D721Med (cell line): ENCODE measurements around the gene CIB4.

Source experiments
- DNase-seq: peaks from one replicate; pipeline ENCODE4 v3.0.0; 2011; ENCODE audit warnings: low spot score; ENCODE audit not compliant: insufficient read length
- FAIRE-seq: peaks from 2 replicates; lab custom pipeline; 2011; peaks lifted over from hg19 to GRCh38; lab: Jason Lieb, UNC
- TF ChIP-seq, protein P1 (sequence below): IDR thresholded peaks from 2 replicates; pipeline ENCODE4 v1.5.1; 2012; ENCODE audit warnings: mild to moderate bottlenecking, control low read depth; ENCODE audit not compliant: insufficient read depth; ENCODE audit errors: missing control alignments

Gene CIB4

DNA sequence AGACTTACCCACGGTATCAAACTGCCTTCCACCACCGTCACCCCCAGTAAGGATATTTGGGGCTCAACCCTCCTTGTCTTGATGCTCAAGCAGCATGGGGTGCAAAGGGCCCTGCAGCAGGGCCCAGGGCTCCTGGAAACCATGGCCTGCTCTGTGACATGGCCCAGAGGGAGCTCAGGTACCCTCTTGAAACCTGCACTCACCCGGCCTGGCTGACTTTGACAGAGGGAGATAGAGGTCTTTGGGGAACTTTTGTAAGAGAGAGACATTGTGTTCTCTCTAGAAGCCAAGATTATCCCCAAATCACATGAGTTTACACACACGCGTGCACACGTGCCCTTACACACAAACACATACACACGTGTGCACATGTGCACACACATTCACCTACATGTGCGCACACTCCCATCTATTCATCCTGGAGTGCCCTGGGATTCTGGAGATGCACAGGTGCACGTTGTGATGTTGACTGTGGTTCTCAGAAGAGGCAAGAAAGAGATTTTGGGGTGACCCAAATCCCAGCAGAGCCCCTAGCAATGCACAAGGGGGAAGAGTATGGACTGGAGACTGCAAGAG lies 31.7 kb upstream of the CIB4 start:
- DNase-seq (no peak), FAIRE-seq (no peak)
- TF ChIP-seq, protein P1, sequence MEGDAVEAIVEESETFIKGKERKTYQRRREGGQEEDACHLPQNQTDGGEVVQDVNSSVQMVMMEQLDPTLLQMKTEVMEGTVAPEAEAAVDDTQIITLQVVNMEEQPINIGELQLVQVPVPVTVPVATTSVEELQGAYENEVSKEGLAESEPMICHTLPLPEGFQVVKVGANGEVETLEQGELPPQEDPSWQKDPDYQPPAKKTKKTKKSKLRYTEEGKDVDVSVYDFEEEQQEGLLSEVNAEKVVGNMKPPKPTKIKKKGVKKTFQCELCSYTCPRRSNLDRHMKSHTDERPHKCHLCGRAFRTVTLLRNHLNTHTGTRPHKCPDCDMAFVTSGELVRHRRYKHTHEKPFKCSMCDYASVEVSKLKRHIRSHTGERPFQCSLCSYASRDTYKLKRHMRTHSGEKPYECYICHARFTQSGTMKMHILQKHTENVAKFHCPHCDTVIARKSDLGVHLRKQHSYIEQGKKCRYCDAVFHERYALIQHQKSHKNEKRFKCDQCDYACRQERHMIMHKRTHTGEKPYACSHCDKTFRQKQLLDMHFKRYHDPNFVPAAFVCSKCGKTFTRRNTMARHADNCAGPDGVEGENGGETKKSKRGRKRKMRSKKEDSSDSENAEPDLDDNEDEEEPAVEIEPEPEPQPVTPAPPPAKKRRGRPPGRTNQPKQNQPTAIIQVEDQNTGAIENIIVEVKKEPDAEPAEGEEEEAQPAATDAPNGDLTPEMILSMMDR, result no peak

DNA sequence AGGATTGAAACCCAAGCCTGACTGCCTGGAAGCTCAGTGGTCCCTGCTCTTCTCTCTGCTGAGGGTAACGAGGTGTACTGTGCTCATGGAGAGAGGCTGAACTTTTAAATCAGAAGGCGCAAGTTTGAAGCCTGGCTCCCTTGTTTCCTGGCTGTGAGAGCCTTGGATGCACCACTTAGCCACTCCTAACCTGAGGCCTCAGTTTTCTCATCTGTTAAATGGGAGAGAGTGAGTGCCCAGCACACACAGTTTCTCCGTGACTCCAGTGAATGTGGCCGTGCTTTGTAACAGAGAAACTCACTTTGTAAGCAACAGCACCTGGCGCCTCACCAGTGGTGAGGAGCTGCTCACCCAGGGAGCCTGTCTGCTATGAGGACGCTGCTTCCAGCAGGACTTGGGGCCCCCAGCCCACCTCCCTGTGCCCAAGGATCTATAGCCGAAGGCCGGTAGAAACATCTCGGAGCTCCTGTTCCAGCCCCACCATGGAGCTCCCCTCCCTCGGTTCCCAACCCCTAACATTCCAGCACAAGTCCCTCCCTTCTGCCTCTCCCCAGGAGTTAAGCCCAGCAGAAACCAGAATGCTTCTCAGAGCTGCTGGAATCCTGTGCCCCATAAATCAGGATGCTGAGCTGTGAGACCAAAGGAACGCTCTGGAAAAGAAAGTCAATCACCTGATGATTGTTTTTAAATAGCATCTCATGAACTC lies 31.1 kb upstream of the CIB4 start:
- TF ChIP-seq, protein P1, result no peak
- DNase-seq, result no peak
- no peak for FAIRE-seq

DNA sequence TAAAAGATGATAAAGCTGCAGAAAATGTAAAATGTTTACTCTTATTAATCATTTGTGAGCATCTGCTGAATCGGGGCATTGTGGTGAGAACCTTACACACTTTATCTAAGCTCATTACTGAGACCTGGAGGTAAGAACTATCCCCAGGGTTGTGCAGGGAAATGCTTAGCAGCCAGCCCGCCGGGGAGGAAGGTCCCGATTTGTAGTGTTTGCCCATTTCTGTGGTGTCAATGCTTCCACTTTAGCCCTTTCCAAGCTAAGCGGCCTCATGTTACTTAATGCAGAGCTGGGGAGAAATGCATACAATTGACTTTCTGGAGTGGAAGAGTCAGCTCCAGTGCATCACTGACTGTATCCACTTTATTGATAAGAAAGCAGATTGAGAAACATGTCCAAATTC lies 30.5 kb upstream of the CIB4 start:
- FAIRE-seq (no peak), DNase-seq (no peak)
- TF ChIP-seq, protein P1, result no peak

DNA sequence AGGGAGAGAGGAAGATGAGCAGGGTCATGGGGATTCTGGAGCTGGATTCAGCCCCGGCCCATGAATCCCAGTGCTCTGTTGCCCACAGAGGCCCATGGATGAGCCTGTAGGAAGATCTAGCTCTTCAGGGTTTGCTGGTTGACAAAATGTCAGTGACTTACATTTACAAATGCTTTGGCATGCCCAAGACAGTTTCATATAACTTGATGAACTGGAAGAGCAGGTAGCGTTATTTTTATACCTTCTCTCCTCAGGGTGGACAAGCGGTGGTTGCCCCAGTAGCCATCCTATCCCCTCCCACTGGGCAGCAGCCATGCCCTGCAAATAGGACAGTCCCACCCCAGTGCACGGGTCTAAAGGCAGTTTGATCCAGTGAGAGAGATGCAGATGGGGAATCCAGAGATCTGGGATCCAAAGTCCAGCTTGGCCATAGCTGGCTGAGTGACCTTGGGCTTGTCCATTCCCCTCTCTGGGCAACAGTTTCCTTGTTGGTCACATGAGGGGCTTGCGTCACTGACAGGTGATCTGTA lies 29.8 kb upstream of the CIB4 start:
- DNase-seq (no peak), FAIRE-seq (no peak)
- TF ChIP-seq, protein P1, result no peak

DNA sequence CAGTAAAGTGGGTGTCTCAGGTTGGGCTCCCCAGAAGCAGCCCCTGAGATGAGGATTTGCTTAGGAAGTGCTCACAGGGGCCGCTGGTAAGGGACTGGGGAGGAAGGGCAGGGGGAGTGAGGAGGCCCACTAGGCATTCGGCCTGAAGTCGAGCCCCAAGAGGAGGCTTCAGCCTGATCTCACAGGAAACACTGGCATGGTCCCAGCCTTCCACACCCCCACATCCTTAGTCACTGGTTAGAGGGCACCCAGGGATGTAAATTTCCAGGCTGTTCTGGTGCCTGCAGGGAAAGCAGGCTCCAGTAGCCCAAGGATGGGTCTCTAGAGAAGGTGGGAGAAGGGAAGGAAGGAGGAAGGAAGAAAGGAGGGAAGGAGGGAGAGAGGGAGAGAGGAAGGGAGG lies 29.0 kb upstream of the CIB4 start:
- no peak for DNase-seq
- TF ChIP-seq, protein P1, result no peak
- no peak for FAIRE-seq

DNA sequence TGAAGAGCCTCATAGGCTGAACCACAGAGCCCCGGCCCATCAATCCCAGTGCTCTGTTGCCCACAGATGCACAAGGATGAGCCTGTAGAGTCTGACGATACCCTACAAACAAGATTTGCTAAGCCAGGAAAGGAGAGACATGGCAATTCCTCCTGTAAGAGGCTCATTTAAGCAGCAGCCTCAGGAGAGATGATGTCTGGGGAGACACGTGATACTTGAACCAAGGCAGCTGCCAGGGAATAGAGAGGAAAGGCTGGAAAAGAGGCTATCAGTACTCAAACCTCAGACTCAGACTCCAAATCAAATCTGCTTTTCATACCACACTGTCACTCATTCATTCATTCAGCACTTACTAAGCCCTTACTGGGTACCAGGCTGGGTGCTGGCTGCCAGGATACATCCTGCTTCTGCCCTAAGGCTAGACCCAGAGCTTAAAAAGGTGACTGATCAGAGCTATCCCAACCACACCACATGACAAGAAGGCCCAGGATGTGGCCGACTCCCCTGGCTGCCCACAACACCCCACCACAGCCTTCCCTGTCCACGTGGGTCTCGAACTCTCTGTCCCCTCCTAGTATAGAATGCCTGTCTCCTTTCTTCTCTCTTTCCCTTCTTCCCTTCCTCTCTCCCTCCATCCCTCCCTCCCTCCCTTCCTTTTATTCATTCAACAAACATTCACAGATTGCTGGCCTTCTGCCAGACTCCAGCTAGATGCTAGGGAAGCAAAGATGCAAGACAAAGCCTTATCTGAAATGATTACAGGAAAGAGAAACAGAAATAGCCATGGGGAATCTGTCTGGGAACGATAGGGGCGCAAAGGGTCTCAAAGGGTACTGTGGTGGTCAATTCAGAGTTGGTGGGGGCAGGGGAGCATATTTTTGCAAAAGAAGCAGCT lies 27.9 kb upstream of the CIB4 start:
- TF ChIP-seq, protein P1, result no peak
- DNase-seq (no peak), FAIRE-seq (no peak)
